Gastrocnemius medialis (tissue), 4 donors: Measurements from ENCODE around the gene CXCL12. TPM values are rescaled to one million over a fixed set of nuclear protein-coding genes. Genes with fewer than 3 reads are reported as not detected.

Experiments used
- ATAC-seq, 2 donors: fragments of 150-250 bp; one replicate each; pipeline ENCODE4 v1.9.1; 2016
- DNase-seq, 2 donors: peaks; one replicate each; pipeline ENCODE4 v3.0.0-alpha.2; 2019
- H3K27ac ChIP-seq, 4 donors: fragments of 200-600 bp; sonication (generic); 1 replicate in 1 of 4; 2 replicates in 3 of 4; pipeline ENCODE4 v1.5.1; 2016 to 2018; ENCODE audit warnings: mild to moderate bottlenecking in 2 of 4, moderate library complexity in 1 of 4
- H3K27me3 ChIP-seq, 3 donors: fragments of 200-600 bp; sonication (generic) in 2 of 3; 1 replicate in 1 of 3; 2 replicates in 2 of 3; pipeline versions ENCODE4 v1.5.1 to v1.6.0; 2016 to 2019; ENCODE audit warnings: mild to moderate bottlenecking in 1 of 3, moderate library complexity in 1 of 3
- H3K36me3 ChIP-seq, 2 donors: fragments of 200-600 bp; sonication (generic) in 1 of 2; one replicate each; pipeline ENCODE4 v1.5.1; 2017 to 2018
- H3K4me1 ChIP-seq, 2 donors: fragments of 200-600 bp; sonication (generic) in 1 of 2; one replicate each; pipeline ENCODE4 v1.5.1; 2016 to 2017; ENCODE audit warnings: mild to moderate bottlenecking in 2 of 2
- H3K4me3 ChIP-seq, 4 donors: fragments of 200-600 bp; sonication (generic) in 3 of 4; 1 replicate in 1 of 4; 2 replicates in 3 of 4; pipeline ENCODE4 v1.5.1; 2016 to 2019; ENCODE audit warnings: mild to moderate bottlenecking in 2 of 4
- H3K9me3 ChIP-seq, 3 donors: fragments of 200-600 bp; sonication (generic) in 2 of 3; 1 replicate in 1 of 3; 2 replicates in 2 of 3; pipeline ENCODE4 v1.5.1; 2016 to 2019
- POLR2A ChIP-seq, 2 donors: fragments of 450-650 bp; IDR thresholded peaks; one replicate each; pipeline ENCODE4 v1.6.1; 2017; ENCODE audit warnings: antibody characterized with exemption in 2 of 2, mild to moderate bottlenecking in 2 of 2, moderate library complexity in 2 of 2
- in situ Hi-C, 4 donors: fragments of 200-750 bp; cut with MboI; loops; one replicate each; pipeline versions ENCODE4 v1.15.0 to v1.8.0; 2017; ENCODE audit warnings: low sequenced_read_pairs in 4 of 4
- intact Hi-C: fragments of 100-400 bp; cut with DNase I; formaldehyde crosslinking; loops from one replicate; pipeline ENCODE4 v1.15.1; 2023; ENCODE audit warnings: low total_unique reads
- total RNA-seq, 4 donors: library from RNA; depleted of rRNA; stranded (reverse); fragments of >200 nt; gene quantifications; one replicate each; pipeline versions ENCODE4 v1.1.0 to v1.2.3, GENCODE V29; 2016
- TF ChIP-seq, protein P1 (sequence below), 5 experiments: fragments of 450-650 bp in 3 of 5; fragments of 200-600 bp in 2 of 5; sonication (generic) in 2 of 5; IDR thresholded peaks in 4 of 5; conservative IDR thresholded peaks in 1 of 5; 1 replicate in 4 of 5; 2 replicates in 1 of 5; pipeline ENCODE4 v1.5.1; 2016 to 2019; ENCODE audit warnings: antibody characterized with exemption in 5 of 5, mild to moderate bottlenecking in 3 of 5, moderate library complexity in 3 of 5

CXCL12 gene
- total RNA-seq, 4 donors from 2014 or later, result 8.6 to 22.0 (median 18.0) TPM

GRCh38 chr10:44352316-44353127, 32.4 kb downstream of the CXCL12 start:
- peak overlapping the region in 1 of 4 donors; percentile 33 for H3K27ac ChIP-seq
- ATAC-seq (peak; percentile 56 to 65), DNase-seq (peak; percentile 27 to 32)
- in situ Hi-C loops (no loop called here), intact Hi-C loops (no loop called here)
- peaks cover 3 to 7% of the 10 kb centered on the region in 2 donors for H3K4me1 ChIP-seq
- no peaks in the 10 kb centered on the region for H3K27me3 ChIP-seq
- TF ChIP-seq POLR2A (IDR thresholded peaks at IDR 0.05), result no peak
- TF ChIP-seq, protein P1, sequence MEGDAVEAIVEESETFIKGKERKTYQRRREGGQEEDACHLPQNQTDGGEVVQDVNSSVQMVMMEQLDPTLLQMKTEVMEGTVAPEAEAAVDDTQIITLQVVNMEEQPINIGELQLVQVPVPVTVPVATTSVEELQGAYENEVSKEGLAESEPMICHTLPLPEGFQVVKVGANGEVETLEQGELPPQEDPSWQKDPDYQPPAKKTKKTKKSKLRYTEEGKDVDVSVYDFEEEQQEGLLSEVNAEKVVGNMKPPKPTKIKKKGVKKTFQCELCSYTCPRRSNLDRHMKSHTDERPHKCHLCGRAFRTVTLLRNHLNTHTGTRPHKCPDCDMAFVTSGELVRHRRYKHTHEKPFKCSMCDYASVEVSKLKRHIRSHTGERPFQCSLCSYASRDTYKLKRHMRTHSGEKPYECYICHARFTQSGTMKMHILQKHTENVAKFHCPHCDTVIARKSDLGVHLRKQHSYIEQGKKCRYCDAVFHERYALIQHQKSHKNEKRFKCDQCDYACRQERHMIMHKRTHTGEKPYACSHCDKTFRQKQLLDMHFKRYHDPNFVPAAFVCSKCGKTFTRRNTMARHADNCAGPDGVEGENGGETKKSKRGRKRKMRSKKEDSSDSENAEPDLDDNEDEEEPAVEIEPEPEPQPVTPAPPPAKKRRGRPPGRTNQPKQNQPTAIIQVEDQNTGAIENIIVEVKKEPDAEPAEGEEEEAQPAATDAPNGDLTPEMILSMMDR (IDR thresholded peaks at IDR 0.05 in 4 of 5, conservative IDR thresholded peaks at IDR 0.05 in 1 of 5), result no peak
- H3K4me3 ChIP-seq, result no peak overlapping the region
- no peaks in the 10 kb centered on the region for H3K9me3 ChIP-seq
- no peaks in the 10 kb centered on the region for H3K36me3 ChIP-seq

- no peaks in the 10 kb centered on the region for H3K36me3 ChIP-seq
- H3K27ac ChIP-seq, result no peak overlapping the region
- H3K4me3 ChIP-seq, result no peak overlapping the region
- ATAC-seq (no peak), DNase-seq (no peak)
- H3K27me3 ChIP-seq, result no peaks in the 10 kb centered on the region
- peaks cover 3 to 7% of the 10 kb centered on the region in 2 donors for H3K4me1 ChIP-seq
- TF ChIP-seq POLR2A (IDR thresholded peaks at IDR 0.05), result no peak
- TF ChIP-seq, protein P1 (IDR thresholded peaks at IDR 0.05 in 4 of 5, conservative IDR thresholded peaks at IDR 0.05 in 1 of 5), result no peak
- H3K9me3 ChIP-seq, result no peaks in the 10 kb centered on the region
- intact Hi-C loops (no loop called here), in situ Hi-C loops (loop anchor here in 1 of 4 donors (25.0 kb wide), 1 partner anchor 514 kb away; no protein-coding TSS in a partner anchor)
Measured at GRCh38 chr10:44348496-44348895, 36.4 kb downstream of the CXCL12 start.

DNA sequence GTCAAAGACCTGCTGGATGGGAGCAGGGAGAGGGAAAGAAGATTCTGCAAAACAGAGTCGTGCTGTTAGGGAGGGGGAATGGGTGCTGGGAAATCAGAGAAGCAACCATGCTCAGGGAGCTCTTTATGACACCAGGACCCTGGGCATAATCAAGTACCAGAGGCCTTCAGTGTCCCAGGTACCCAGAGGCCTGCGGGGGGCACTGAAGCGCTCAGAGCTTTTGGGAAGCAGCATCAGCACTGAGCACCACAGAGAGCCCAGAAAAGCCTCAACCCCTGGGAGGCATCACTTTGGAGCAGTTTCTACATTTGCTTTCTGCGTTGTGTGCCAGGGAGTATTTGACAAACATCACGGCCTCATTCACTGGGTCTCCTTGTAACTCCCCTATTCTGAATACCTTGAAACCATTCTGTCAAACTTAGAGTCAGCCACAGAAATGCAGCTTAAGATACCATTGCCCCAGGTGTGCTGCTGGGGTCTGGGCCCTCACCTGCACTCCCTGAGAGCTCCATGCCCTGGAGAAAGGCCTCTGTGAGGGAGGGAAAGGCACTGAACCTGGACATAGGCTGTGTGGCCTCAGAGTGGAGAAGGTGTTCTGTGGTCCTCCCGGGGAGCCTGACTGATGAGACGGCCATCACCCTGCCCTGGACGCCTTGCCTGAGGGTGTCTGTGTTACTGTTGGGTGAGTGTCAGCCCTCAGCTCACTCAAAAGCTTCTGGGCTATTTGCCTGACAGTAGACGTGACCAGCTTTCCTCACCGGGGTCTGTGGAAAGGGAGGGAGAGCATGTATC, 37.1 kb downstream of the CXCL12 start:
- TF ChIP-seq, protein P1 (IDR thresholded peaks at IDR 0.05 in 4 of 5, conservative IDR thresholded peaks at IDR 0.05 in 1 of 5), result no peak
- TF ChIP-seq POLR2A (IDR thresholded peaks at IDR 0.05), result no peak
- Histone ChIP-seq H3K27me3 (no peaks in the 10 kb centered on the region), H3K4me1 (peaks cover 3 to 4% of the 10 kb centered on the region in 2 donors), H3K27ac (no peak overlapping the region), H3K4me3 (no peak overlapping the region), H3K9me3 (no peaks in the 10 kb centered on the region), H3K36me3 (no peaks in the 10 kb centered on the region)
- DNase-seq (no peak), ATAC-seq (no peak)
- in situ Hi-C loops, result loop anchor here in 1 of 4 donors (25.0 kb wide), 1 partner anchor 514 kb away; no protein-coding TSS in a partner anchor
- intact Hi-C loops, result no loop called here

DNA sequence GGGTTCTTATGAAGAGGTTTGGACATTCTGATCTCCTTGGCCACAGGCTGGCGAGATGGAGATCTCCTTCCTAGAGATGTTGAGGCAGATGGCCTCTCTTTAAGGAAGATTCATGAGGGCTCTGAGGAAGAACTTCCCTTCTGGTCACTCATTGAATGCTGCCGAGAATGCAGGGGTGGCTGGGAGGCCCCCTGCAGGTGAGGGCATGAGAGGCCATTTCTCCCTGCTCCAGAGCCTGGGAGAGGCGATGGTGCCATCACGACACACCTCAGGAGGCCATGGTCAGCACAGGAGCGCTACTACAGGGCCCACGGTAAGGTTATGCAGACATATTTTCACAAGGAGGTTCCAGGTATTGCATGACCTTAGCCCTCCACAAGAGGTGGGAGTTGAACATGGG, 40.2 kb downstream of the CXCL12 start:
- ATAC-seq (no peak), DNase-seq (no peak)
- TF ChIP-seq, protein P1 (IDR thresholded peaks at IDR 0.05 in 4 of 5, conservative IDR thresholded peaks at IDR 0.05 in 1 of 5), result no peak
- TF ChIP-seq POLR2A (IDR thresholded peaks at IDR 0.05), result no peak
- Histone ChIP-seq H3K27ac (no peak overlapping the region), H3K36me3 (no peaks in the 10 kb centered on the region), H3K27me3 (no peaks in the 10 kb centered on the region), H3K4me1 (no peaks in the 10 kb centered on the region), H3K4me3 (no peak overlapping the region), H3K9me3 (no peaks in the 10 kb centered on the region)
- intact Hi-C loops (no loop called here), in situ Hi-C loops (loop anchor here in 1 of 4 donors (25.0 kb wide), 1 partner anchor 518 kb away; no protein-coding TSS in a partner anchor)
